ENCODE results near the gene CHD6.

The CHD6 gene

GRCh38 chr20:41379551-41379950, 238.6 kb downstream of the CHD6 start:
- H2AFZ ChIP-seq = no peak overlapping the region
- no peak for TF ChIP-seq CTCF (IDR thresholded peaks at IDR 0.05)
- no peaks in the 10 kb centered on the region for H3K4me1 ChIP-seq
- H3K4me3 ChIP-seq (ENCODE audit: low read depth, low read length) = no peak overlapping the region
- no peak overlapping the region for H3K4me2 ChIP-seq (ENCODE audit: low read length)
- no peak overlapping the region for H3K27ac ChIP-seq
- no peaks in the 10 kb centered on the region for H3K27me3 ChIP-seq (ENCODE audit: control insufficient read depth, insufficient read depth, low read length)
- no peaks in the 10 kb centered on the region for H3K36me3 ChIP-seq (ENCODE audit: control insufficient read depth, insufficient read depth, low read length)
- H3K9ac ChIP-seq = no peak overlapping the region
- H3K79me2 ChIP-seq = no peaks in the 10 kb centered on the region
- H3K9me3 ChIP-seq (ENCODE audit: control insufficient read depth, low read length) = no peaks in the 10 kb centered on the region

GRCh38 chr20:41377275-41377674, 240.9 kb downstream of the CHD6 start:
- H3K79me2 ChIP-seq = no peaks in the 10 kb centered on the region
- H3K9ac ChIP-seq = no peak overlapping the region
- no peaks in the 10 kb centered on the region for H3K9me3 ChIP-seq (ENCODE audit: control insufficient read depth, low read length)
- no peaks in the 10 kb centered on the region for H3K27me3 ChIP-seq (ENCODE audit: control insufficient read depth, insufficient read depth, low read length)
- H3K4me1 ChIP-seq = no peaks in the 10 kb centered on the region
- no peak overlapping the region for H3K4me3 ChIP-seq (ENCODE audit: low read depth, low read length)
- no peak overlapping the region for H2AFZ ChIP-seq
- no peak for TF ChIP-seq CTCF (IDR thresholded peaks at IDR 0.05)
- no peak overlapping the region for H3K27ac ChIP-seq
- H3K4me2 ChIP-seq (ENCODE audit: low read length) = no peak overlapping the region
- no peaks in the 10 kb centered on the region for H3K36me3 ChIP-seq (ENCODE audit: control insufficient read depth, insufficient read depth, low read length)

- Histone ChIP-seq H3K9me3 (ENCODE audit: control insufficient read depth, low read length) (no peaks in the 10 kb centered on the region), H3K4me2 (ENCODE audit: low read length) (no peak overlapping the region), H3K27ac (no peak overlapping the region), H3K79me2 (no peaks in the 10 kb centered on the region), H3K4me1 (no peaks in the 10 kb centered on the region), H2AFZ (no peak overlapping the region), H3K9ac (no peak overlapping the region), H3K27me3 (ENCODE audit: control insufficient read depth, insufficient read depth, low read length) (peaks cover under 1% of the 10 kb centered on the region), H3K36me3 (ENCODE audit: control insufficient read depth, insufficient read depth, low read length) (no peaks in the 10 kb centered on the region), H3K4me3 (ENCODE audit: low read depth, low read length) (no peak overlapping the region)
- TF ChIP-seq CTCF (IDR thresholded peaks at IDR 0.05) = no peak
Observed at GRCh38 chr20:41376349-41376748, 241.8 kb downstream of the CHD6 start.

GRCh38 chr20:41375846-41376245, 242.3 kb downstream of the CHD6 start:
- Histone ChIP-seq H3K9ac (no peak overlapping the region), H3K4me1 (no peaks in the 10 kb centered on the region), H3K27me3 (ENCODE audit: control insufficient read depth, insufficient read depth, low read length) (peaks cover 2% of the 10 kb centered on the region), H3K4me3 (ENCODE audit: low read depth, low read length) (no peak overlapping the region), H2AFZ (no peak overlapping the region), H3K27ac (no peak overlapping the region), H3K36me3 (ENCODE audit: control insufficient read depth, insufficient read depth, low read length) (no peaks in the 10 kb centered on the region), H3K79me2 (no peaks in the 10 kb centered on the region), H3K9me3 (ENCODE audit: control insufficient read depth, low read length) (no peaks in the 10 kb centered on the region), H3K4me2 (ENCODE audit: low read length) (no peak overlapping the region)
- TF ChIP-seq CTCF (IDR thresholded peaks at IDR 0.05) = no peak

All from parathyroid adenoma (tissue), 2 donors.